SK-N-SH (cell line): ENCODE measurements around the gene PTPRG. TPM values are rescaled to one million over a fixed set of nuclear protein-coding genes. Genes with fewer than 3 reads are reported as not detected.

Experiments
- CTCF ChIA-PET: fragments of 300-600, 350-600 bp; formaldehyde crosslinking; extraction: SDS; loops from one replicate; lab custom pipeline; 2021; lab: Yijun Ruan, JAX
- POLR2A ChIA-PET: fragments of 350-600 bp; sonication (Branson Sonifier 250); formaldehyde crosslinking; extraction: SDS; loops from one replicate; lab custom pipeline; 2020; ENCODE audit warnings: antibody characterized with exemption, inconsistent platforms; lab: Yijun Ruan, JAX
- DNase-seq: peaks from one replicate; pipeline ENCODE4 v3.0.0; 2012
- H2AFZ ChIP-seq: fragments of 200-600 bp; sonication (generic); 2 replicates; pipeline ENCODE4 v1.8.1; 2016; ENCODE audit warnings: antibody characterized with exemption, mild to moderate bottlenecking, low read depth
- H3F3A ChIP-seq: fragments of 200-600 bp; sonication (generic); replicated peaks from 2 replicates; pipeline ENCODE3; 2016; ENCODE audit warnings: antibody characterized with exemption, mild to moderate bottlenecking; ENCODE audit not compliant: insufficient read depth
- H3K27ac ChIP-seq, 2 experiments: fragments of 200-500 bp in 1 of 2; fragments of 200-600 bp in 1 of 2; sonication (Bioruptor generic) in 1 of 2; sonication (generic), shearing (Covaris generic) in 1 of 2; 2 replicates each; pipeline versions ENCODE4 v1.5.1 to v1.6.1; 2014 to 2016; ENCODE audit warnings: low read depth in 2 of 2, inconsistent platforms in 1 of 2, low read length in 1 of 2, mild to moderate bottlenecking in 1 of 2, mixed read lengths in 1 of 2
- H3K27me3 ChIP-seq: fragments of 200-600 bp; sonication (generic), shearing (Covaris generic); 2 replicates; pipeline ENCODE4 v1.6.1; 2016; ENCODE audit warnings: mixed run types; ENCODE audit not compliant: insufficient read depth
- H3K36me3 ChIP-seq, 2 experiments: fragments of 200-500 bp in 1 of 2; fragments of 200-600 bp in 1 of 2; sonication (Bioruptor generic) in 1 of 2; sonication (generic) in 1 of 2; replicated peaks in 1 of 2; 2 replicates each; pipeline versions ENCODE3 to v1.5.1; 2014 to 2016; ENCODE audit warnings: low read length in 1 of 2, mild to moderate bottlenecking in 1 of 2; ENCODE audit not compliant: insufficient read depth in 2 of 2, control insufficient read depth in 1 of 2
- H3K4me1 ChIP-seq, 2 experiments: fragments of 200-500 bp in 1 of 2; fragments of 200-600 bp in 1 of 2; sonication (Bioruptor generic) in 1 of 2; sonication (generic), shearing (Covaris generic) in 1 of 2; 2 replicates each; pipeline versions ENCODE4 v1.5.1 to v1.6.1; 2014 to 2016; ENCODE audit warnings: low read depth in 1 of 2, low read length in 1 of 2, mixed run types in 1 of 2; ENCODE audit not compliant: insufficient read depth in 2 of 2, control insufficient read depth in 1 of 2
- H3K4me2 ChIP-seq: fragments of 200-600 bp; sonication (generic), shearing (Covaris generic); 2 replicates; pipeline ENCODE4 v1.6.1; 2017; ENCODE audit warnings: mixed run types
- H3K4me3 ChIP-seq, 2 experiments: fragments of 200-500 bp in 1 of 2; fragments of 200-600 bp in 1 of 2; sonication (Bioruptor generic) in 1 of 2; sonication (generic), shearing (Covaris generic) in 1 of 2; 2 replicates each; pipeline versions ENCODE4 v1.5.1 to v1.8.1; 2014 to 2016; ENCODE audit warnings: low read depth in 2 of 2, inconsistent platforms in 1 of 2, low read length in 1 of 2, mild to moderate bottlenecking in 1 of 2, mixed read lengths in 1 of 2, moderate library complexity in 1 of 2
- H3K79me2 ChIP-seq: fragments of 200-600 bp; sonication (generic); 2 replicates; pipeline ENCODE4 v1.8.1; 2017; ENCODE audit warnings: mild to moderate bottlenecking; ENCODE audit not compliant: insufficient read depth
- H3K9ac ChIP-seq: fragments of 200-600 bp; sonication (generic); 2 replicates; pipeline ENCODE4 v1.6.1; 2017; ENCODE audit warnings: mixed run types
- H3K9me2 ChIP-seq: fragments of 200-600 bp; sonication (generic); 2 replicates; pipeline ENCODE4 v1.6.1; 2017; ENCODE audit warnings: mixed run types
- H3K9me3 ChIP-seq: fragments of 200-600 bp; sonication (generic); 2 replicates; pipeline ENCODE4 v1.6.1; 2017; ENCODE audit warnings: mixed run types, mild to moderate bottlenecking, moderate library complexity
- H4K20me1 ChIP-seq: fragments of 200-600 bp; sonication (generic); 2 replicates; pipeline ENCODE4 v1.6.1; 2017; ENCODE audit warnings: mild to moderate bottlenecking, mixed run types; ENCODE audit not compliant: insufficient read depth
- EP300 ChIP-seq, 2 experiments: IDR thresholded peaks; 2 replicates each; pipeline versions ENCODE4 v1.4.0 to v1.6.1; 2012; ENCODE audit warnings: borderline replicate concordance in 1 of 2, low read depth in 1 of 2, low read length in 1 of 2
- FOXJ3 ChIP-seq: sonication (generic); formaldehyde crosslinking; IDR thresholded peaks from 2 replicates; pipeline ENCODE4 v1.5.1; 2020; ENCODE audit warnings: mild to moderate bottlenecking, missing genetic modification reagents
- GABPA ChIP-seq: IDR thresholded peaks from 2 replicates; pipeline ENCODE4 v1.4.0; 2012; ENCODE audit warnings: low read depth, mild to moderate bottlenecking
- GATA2 ChIP-seq: sonication (generic); formaldehyde crosslinking; IDR thresholded peaks from 2 replicates; pipeline ENCODE4 v1.5.0; 2020; ENCODE audit warnings: mild to moderate bottlenecking, missing genetic modification reagents
- IRF3 ChIP-seq: fragments of 150-350 bp; IDR thresholded peaks from 2 replicates; pipeline ENCODE4 v1.6.1; 2016; ENCODE audit warnings: mild to moderate bottlenecking, low read depth, low read length
- RCOR1 ChIP-seq: fragments of 150-350 bp; IDR thresholded peaks from 2 replicates; pipeline ENCODE4 v1.6.1; 2017; ENCODE audit warnings: antibody characterized with exemption, low read length
- RXRA ChIP-seq: IDR thresholded peaks from 2 replicates; pipeline ENCODE4 v1.4.0; 2012; ENCODE audit warnings: low read depth, mild to moderate bottlenecking, borderline replicate concordance
- SMC3 ChIP-seq: IDR thresholded peaks from 2 replicates; pipeline ENCODE4 v1.6.1; 2012; ENCODE audit warnings: low read depth, low read length, improper control_type of control experiment
- TCF12 ChIP-seq: IDR thresholded peaks from 2 replicates; pipeline ENCODE4 v1.4.0; 2012
- YY1 ChIP-seq: IDR thresholded peaks from 2 replicates; pipeline ENCODE4 v1.4.0; 2012; ENCODE audit warnings: low read depth, mild to moderate bottlenecking
- ZBTB33 ChIP-seq: IDR thresholded peaks from 2 replicates; pipeline ENCODE4 v1.4.0; 2012; ENCODE audit warnings: low read depth, borderline replicate concordance
- WGBS: methylation state at CpG from one replicate; pipeline ENCODE4 v1.1.6; 2017; ENCODE audit warnings: low lambda C conversion rate; 5-methylcytosine and 5-hydroxymethylcytosine counted together
- polyA plus RNA-seq, 3 experiments: library from polyadenylated mRNA; depleted of rRNA; stranded (reverse); fragments of >200 nt; gene quantifications; 2 replicates each; pipeline ENCODE4 v1.2.3, GENCODE V29; 2012
- TF ChIP-seq, protein P1 (sequence below): IDR thresholded peaks from 2 replicates; pipeline ENCODE4 v1.6.1; 2012; ENCODE audit warnings: mild to moderate bottlenecking, low read depth, low read length, moderate library complexity
- TF ChIP-seq, protein P2 (sequence below): fragments of 150-350 bp; IDR thresholded peaks from 2 replicates; pipeline ENCODE4 v1.6.1; 2017; ENCODE audit warnings: antibody characterized with exemption, low read length, low read depth, borderline replicate concordance
- TF ChIP-seq, protein P3 (sequence below): IDR thresholded peaks from 2 replicates; pipeline ENCODE4 v1.4.0; 2012; ENCODE audit warnings: low read depth

Gene PTPRG
- polyA plus RNA-seq, 1 of the 3 experiments (the other 2 are of a cell fraction): 14.1 TPM

DNA sequence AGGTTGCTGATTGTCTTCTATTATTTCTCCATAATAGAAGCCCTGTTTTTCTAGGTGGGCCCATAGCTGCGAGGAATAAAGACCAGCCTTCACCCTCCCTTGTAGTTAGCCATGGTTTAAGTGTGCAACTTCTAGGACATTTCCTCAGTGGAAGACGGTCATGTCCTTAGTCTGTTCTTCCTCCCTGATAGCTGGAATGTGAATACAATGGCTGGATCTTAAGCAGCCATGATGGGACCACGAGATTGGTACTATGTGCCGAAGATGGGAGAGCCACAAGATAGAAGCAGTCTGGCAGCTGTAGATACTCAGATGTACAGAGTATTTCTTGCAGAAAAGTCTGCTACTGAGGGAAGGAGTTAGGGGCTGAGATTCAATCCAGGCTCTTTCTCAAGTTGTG is 152.9 kb downstream of the PTPRG start:
- DNase-seq: no peak
- Histone ChIP-seq H3K4me2 (no peak overlapping the region), H3K9ac (no peak overlapping the region), H3K4me3 (no peak overlapping the region), H3K27me3 (no peaks in the 10 kb centered on the region), H3K4me1 (no peaks in the 10 kb centered on the region), H3K9me2 (no peaks in the 10 kb centered on the region), H2AFZ (no peak overlapping the region), H3K36me3 (no peaks in the 10 kb centered on the region), H3K79me2 (peaks cover 12% of the 10 kb centered on the region; the same call in 1 of the 2 replicates), H3K27ac (no peak overlapping the region), H3F3A (no peaks in the 10 kb centered on the region), H4K20me1 (peaks cover 10% of the 10 kb centered on the region; the same call in 1 of the 2 replicates), H3K9me3 (no peaks in the 10 kb centered on the region)
- ChIA-PET POLR2A (no interaction called here), CTCF (interaction anchor here (1.1 kb wide), 1 partner anchor 11 kb away, joined by 3 read pairs; no protein-coding TSS in a partner anchor)
- TF ChIP-seq EP300 (IDR thresholded peaks at IDR 0.05; ENCODE audit: borderline replicate concordance in 1 of 2, low read depth in 1 of 2, low read length in 1 of 2) (no peak), TCF12 (no peak), RCOR1 (no peak), FOXJ3 (CRISPR knock-in tag) (no peak), RXRA (no peak)
- TF ChIP-seq, protein P1, sequence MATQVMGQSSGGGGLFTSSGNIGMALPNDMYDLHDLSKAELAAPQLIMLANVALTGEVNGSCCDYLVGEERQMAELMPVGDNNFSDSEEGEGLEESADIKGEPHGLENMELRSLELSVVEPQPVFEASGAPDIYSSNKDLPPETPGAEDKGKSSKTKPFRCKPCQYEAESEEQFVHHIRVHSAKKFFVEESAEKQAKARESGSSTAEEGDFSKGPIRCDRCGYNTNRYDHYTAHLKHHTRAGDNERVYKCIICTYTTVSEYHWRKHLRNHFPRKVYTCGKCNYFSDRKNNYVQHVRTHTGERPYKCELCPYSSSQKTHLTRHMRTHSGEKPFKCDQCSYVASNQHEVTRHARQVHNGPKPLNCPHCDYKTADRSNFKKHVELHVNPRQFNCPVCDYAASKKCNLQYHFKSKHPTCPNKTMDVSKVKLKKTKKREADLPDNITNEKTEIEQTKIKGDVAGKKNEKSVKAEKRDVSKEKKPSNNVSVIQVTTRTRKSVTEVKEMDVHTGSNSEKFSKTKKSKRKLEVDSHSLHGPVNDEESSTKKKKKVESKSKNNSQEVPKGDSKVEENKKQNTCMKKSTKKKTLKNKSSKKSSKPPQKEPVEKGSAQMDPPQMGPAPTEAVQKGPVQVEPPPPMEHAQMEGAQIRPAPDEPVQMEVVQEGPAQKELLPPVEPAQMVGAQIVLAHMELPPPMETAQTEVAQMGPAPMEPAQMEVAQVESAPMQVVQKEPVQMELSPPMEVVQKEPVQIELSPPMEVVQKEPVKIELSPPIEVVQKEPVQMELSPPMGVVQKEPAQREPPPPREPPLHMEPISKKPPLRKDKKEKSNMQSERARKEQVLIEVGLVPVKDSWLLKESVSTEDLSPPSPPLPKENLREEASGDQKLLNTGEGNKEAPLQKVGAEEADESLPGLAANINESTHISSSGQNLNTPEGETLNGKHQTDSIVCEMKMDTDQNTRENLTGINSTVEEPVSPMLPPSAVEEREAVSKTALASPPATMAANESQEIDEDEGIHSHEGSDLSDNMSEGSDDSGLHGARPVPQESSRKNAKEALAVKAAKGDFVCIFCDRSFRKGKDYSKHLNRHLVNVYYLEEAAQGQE: no peak
- 94% methylated on average over 4 of the region's 4 CpGs for WGBS

- CTCF ChIA-PET: no interaction called here
- TF ChIP-seq, protein P2, sequence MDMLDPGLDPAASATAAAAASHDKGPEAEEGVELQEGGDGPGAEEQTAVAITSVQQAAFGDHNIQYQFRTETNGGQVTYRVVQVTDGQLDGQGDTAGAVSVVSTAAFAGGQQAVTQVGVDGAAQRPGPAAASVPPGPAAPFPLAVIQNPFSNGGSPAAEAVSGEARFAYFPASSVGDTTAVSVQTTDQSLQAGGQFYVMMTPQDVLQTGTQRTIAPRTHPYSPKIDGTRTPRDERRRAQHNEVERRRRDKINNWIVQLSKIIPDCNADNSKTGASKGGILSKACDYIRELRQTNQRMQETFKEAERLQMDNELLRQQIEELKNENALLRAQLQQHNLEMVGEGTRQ: no peak
- TF ChIP-seq, protein P3, sequence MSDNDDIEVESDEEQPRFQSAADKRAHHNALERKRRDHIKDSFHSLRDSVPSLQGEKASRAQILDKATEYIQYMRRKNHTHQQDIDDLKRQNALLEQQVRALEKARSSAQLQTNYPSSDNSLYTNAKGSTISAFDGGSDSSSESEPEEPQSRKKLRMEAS: no peak
- TF ChIP-seq GATA2 (CRISPR knock-in tag): no peak
- TF ChIP-seq, protein P1: no peak
- no peak for TF ChIP-seq GABPA
- no peak for TF ChIP-seq SMC3
- no peak for TF ChIP-seq RXRA
- no peak for TF ChIP-seq YY1
- TF ChIP-seq IRF3: no peak
- TF ChIP-seq ZBTB33: no peak
Observed at GRCh38 chr3:61715886-61716527, 154.6 kb downstream of the PTPRG start.

More at GRCh38 chr3:61715886-61716527, 154.6 kb downstream of the PTPRG start:
- no peak overlapping the region for H3K27ac ChIP-seq
- no peak overlapping the region for H3K9ac ChIP-seq
- no peaks in the 10 kb centered on the region for H3K9me2 ChIP-seq
- POLR2A ChIA-PET: no interaction called here
- H3K9me3 ChIP-seq: no peaks in the 10 kb centered on the region
- H3F3A ChIP-seq: no peaks in the 10 kb centered on the region
- H3K4me2 ChIP-seq: no peak overlapping the region
- DNase-seq: no peak
- no peak overlapping the region for H3K4me3 ChIP-seq
- H3K27me3 ChIP-seq: no peaks in the 10 kb centered on the region
- no peaks in the 10 kb centered on the region for H3K4me1 ChIP-seq
- peaks cover 10% of the 10 kb centered on the region; the same call in 1 of the 2 replicates for H3K79me2 ChIP-seq
- no peak overlapping the region for H2AFZ ChIP-seq
- 73% methylated on average over 4 of the region's 4 CpGs for WGBS
- H3K36me3 ChIP-seq: no peaks in the 10 kb centered on the region
- peaks cover 14% of the 10 kb centered on the region for H4K20me1 ChIP-seq
